Measurements from ENCODE around the gene NUCB1.
"Not testable (repeated sequence)": the region's sequence is repeated elsewhere in the genome, so short reads cannot be mapped to it uniquely, and the experiment has no call there.

The NUCB1 gene

DNA sequence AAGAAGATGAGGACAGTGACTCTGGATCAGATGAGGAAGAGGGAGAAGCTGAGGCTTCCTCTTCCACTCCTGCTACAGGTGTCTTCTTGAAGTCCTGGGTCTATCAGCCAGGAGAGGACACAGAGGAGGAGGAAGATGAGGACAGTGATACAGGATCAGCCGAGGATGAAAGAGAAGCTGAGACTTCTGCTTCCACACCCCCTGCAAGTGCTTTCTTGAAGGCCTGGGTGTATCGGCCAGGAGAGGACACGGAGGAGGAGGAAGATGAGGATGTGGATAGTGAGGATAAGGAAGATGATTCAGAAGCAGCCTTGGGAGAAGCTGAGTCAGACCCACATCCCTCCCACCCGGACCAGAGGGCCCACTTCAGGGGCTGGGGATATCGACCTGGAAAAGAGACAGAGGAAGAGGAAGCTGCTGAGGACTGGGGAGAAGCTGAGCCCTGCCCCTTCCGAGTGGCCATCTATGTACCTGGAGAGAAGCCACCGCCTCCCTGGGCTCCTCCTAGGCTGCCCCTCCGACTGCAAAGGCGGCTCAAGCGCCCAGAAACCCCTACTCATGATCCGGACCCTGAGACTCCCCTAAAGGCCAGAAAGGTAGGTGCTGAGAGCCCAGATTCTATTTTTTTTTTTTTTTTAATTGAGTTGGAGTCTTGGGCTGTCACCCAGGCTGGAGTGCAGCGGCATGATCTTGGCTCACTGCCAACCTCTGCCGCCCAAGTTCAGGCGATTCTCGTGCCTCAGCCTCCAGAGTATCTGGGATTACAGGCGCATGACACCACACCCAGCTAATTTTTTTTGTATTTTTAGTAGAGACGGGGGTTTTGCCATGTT is 25.6 kb upstream of the NUCB1 start:
- DNase-seq, result no peak

- DNase-seq, result not testable (repeated sequence)
Observed at GRCh38 chr19:48876043-48876981, 23.8 kb upstream of the NUCB1 start.

DNA sequence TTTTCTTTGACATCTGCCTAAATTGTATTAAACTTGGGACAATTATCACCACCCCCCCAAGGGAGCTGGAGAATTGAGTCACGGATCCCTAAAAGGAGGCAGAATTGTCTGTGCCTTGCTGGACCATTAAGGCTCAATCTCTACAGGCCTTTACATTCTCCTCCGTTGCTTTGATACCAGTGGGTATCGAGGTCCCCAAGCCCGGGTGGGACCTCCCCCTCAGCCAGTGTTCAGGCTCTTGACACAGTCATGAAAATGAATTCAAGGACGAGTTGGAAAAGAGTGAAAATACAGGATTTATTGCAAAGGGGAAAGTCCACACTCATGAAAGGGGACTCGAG is 22.3 kb upstream of the NUCB1 start:
- no peak for DNase-seq

GRCh38 chr19:48878196-48879024 is 21.7 kb upstream of the NUCB1 start:
- no peak for DNase-seq

DNA sequence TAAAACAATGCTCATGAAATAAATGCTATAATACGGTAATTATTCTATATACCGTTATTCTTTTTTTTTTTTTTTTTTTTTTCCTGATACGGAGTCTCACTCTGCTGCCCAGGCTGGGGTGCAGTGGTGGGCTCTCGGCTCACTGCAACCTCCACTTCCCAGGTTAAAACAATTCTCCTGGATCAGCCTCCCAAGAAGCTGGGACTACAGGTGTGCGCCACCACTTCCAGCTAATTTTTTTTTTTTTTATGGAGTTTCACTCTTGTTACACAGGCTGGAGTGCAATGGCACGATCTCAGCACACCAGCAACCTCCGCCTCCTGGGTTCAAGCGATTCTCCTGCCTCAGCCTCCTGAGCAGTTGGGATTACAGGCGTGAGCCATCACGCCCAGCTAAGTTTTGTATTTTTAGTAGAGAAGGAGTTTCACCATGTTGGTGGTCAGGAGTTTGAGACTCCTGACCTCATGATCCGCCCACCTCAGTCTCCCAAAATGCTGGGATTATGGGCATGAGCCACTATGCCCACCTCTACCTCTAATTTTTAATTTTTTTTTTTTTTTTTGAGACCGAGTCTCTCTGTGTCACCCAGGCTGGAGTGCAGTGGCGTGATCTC is 21.0 kb upstream of the NUCB1 start:
- no peak for DNase-seq

DNA sequence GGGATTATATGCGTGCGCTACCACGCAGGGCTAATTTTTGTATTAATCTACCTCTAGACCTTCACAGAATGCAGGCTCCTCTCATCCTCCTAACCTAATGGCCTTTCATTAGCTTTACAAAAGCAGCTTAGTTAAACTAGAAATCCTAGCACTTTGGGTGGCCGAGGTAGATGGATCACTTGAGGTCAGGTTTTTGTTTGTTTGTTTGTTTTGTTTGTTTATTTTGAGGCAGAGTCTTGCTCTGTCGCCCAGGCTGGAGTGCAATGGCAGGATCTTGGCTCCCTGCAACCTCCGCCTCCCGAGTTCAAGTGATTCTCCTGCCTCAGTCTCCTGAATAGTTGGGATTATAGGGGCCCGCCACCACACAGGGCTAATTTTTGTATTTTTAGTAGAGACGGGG is 20.4 kb upstream of the NUCB1 start:
- DNase-seq, result not testable (repeated sequence)

DNA sequence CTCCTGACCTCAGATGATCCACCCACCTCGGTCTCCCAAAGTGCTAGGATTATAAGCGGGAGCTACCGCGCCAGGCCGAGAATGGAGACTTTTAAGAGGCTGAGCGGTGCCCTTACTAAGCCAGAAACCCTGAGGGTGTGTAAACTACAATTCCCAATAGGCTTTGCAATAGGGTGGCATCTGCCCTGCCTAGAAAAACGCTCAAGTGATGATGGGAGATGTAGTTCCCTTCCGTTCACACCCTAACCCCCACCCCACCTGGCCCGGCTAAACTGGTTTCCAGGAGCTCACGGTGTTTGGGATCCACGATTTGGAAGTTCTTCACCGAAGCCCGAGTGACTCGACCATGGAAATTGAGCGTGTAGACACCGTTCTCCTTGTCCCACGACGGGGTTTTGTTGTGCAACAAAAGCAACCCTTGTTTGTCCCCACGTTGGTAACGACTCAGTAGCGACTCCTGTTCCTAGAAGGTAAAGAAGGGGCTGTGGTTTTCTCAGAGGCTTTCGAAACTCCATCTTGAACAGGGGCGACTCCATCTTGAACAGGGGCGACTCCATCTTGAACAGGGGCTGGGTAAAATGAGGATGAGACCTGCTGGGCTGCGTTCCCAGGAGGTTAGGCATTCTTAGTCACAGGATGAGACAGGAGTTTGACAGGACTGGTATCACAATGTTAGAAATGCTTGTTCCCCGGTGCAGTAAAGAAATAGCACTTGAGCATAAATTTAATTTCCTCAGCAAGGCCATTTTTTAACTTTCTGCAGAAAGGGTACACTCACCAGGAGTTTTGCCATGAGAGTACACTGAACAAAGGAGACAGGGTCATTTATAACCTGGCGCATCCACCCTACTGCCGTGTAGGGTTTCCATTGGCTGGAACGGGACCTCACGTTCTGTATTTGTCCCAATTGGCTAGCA is 18.1 kb upstream of the NUCB1 start:
- DNase-seq, result no peak

- no peak for DNase-seq
Observed at GRCh38 chr19:48883726-48884125, 16.4 kb upstream of the NUCB1 start.

DNA sequence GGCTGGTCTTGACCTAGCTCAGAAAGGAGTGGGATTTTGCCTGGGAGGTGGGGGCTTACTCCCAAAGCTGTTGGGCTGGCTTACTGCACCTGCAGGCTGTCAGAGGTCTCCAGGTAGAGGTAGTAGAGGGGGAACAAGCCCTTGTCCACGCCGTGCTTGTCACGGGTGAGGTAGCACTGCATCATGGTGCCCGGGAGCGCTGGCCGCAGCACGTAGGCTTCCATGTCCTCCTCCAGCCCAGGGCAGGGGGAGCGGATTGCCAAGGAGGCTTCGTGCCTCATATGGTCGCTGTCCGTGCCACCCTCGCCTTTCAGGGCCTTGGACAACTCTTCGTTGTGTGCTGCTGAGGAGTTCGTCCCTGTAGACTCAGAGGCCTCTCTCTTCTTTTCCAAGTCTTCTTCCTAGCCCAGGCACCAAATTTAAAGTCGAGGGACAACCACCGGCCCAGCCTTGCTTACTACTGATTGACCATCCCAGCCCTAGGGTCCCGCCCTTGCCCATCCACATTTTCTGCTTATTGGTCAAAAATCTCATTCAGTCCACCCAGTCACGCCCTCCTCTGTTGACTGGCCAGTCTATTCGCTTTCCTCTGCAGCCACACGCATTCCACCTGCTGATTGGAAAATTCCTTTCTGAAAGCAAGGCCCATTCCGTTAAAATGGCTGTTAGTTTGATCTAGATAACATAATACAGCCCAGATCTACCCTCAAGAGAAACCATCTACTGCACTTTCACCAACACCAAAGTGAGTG is 12.1 kb upstream of the NUCB1 start:
- no peak for DNase-seq

DNA sequence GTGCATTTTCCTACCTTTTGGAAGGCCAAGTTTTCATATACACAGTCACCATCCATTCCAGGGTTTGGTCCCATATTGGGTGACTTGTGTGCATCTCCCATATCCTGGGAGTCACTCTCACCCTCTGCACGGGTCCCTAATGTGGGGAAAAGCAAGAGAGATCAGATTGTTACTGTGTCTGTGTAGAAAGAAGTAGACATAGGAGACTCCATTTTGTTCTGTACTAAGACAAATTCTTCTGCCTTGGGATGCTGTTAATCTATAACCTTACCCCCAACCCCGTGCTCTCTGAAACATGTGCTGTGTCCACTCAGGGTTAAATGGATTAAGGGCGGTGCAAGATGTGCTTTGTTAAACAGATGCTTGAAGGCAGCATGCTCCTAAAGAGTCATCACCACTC is 10.6 kb upstream of the NUCB1 start:
- DNase-seq, result not testable (repeated sequence)

DNA sequence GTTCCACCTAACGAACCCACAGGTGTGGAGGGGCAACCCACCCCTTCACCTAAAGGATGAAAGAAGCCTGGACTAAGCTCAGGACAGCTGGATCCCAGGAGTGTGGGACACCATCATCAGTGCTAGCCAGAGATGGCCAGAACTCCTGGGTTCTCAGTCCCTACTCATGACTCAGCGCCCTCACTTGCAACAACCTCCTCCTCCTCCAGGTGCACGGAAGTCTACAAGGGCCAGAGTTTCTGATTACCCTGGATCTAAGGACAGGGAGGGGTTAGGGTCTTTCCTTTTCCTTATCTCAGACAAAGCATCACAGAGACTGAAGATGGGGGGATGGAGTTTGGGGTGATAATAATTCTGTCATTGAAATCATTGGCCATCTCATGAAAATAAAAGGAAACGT is 9.6 kb upstream of the NUCB1 start:
- DNase-seq, result no peak

- no peak for DNase-seq
Observed at GRCh38 chr19:48895226-48895625, 4.9 kb upstream of the NUCB1 start.

DNA sequence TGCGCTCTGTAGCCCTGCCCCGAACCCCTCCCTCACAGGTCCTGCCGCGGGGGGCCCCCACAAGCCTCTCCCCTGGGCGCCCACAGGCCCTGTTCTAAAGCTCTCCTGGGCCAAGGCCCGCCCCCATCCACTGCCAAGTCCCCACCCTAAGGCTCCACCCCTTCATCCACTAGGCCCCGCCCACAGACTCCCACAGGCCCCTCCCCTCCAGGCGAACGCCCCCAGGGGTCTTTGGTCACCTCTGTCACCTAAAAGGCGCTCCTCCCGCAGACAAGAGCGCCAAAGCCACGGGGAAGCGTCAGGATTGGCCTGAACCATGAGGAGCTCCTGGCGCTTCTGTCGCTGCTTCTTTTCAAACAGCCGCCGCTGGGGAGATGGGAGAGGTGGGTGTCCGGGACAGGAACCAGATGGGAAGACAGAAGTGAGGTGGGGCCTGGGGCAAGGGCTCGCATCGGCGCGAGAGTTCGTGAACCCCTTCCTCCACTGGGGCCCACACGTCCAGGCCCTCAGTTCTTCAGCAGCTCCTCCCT is 3.9 kb upstream of the NUCB1 start:
- DNase-seq, result no peak

DNA sequence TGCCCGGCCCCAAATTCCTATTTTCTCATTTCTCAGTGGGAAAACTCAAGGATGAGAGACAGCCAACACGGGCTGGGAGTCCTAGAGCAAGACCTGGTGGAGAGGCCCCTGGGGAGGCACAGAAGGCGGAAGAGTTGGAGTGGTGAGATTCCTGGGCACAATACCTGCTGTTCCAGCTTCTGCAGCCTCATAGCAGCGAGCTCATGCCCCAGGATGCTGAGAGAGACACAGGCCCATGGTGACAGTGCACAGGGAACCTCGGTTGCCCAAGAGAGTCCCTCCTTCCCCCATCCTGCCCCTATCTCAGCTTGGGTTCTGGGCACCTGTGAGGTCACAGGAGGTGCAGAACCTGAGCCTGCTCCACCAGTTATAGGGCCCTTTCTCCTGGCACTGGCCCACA is 2.9 kb upstream of the NUCB1 start:
- DNase-seq, result no peak

- DNase-seq, result not testable (repeated sequence)
Observed at GRCh38 chr19:48899386-48899749, 744 bp upstream of the NUCB1 start.

DNA sequence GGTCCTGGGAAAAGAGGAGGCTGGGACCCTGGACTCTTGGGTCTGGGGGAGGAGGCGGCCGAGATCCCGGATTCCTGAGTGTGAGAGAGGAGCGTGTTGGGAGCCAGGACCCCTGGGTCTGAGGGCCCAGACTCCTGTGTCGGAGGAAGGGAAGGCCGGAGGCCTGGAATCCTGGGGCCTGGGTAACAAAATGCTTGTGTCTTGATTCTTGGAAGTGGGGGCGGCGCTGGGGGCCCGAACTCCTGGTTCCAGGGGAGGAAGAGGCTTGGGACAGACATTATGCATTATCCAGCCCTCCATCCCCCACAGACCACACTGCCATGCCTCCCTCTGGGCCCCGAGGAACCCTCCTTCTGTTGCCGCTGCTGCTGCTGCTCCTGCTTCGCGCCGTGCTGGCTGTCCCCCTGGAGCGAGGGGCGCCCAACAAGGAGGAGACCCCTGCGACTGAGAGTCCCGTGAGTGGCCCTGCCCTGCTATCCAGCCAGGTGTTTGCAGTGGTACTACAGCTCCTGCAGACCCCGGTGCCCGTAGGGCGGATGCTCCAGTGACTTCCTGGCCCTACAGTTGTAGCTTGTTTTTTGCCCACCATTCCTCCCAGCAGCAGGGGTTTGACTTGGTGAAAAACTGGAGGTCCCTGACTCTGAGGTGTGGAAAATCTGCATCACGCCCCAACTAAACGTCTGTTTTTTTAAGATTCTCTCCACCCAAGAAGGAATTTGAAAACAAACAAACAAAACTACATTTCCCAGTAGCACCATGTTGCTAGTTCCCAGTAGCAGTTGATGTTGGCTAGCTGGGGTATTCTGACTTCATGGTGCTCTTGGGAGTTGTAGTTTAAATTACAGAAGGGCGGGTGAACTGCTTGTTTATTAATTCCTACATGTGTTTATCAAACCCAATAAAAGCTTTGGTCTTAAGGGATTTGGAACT is 630 bp downstream of the NUCB1 start:
- DNase-seq, result no peak

GRCh38 chr19:48902291-48902690 is 2.2 kb downstream of the NUCB1 start:
- not testable (repeated sequence) for DNase-seq

DNA sequence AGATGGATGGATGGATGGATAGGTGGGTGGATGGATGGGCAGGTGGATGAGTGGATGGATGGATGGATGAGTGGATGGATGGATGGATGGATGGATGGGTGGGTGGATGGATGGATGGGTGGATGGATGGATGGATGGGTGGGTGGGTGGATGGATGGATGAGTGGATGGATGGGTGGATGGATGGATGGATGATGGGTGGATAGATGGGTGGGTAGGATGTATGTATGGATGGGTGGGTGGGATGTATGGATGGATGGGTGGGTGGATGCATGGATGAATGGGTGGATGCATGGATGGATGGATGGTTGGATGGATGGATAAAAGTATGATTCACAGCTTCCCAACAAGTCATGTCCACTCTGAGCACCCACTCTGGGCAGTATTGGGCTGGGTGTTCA is 3.7 kb downstream of the NUCB1 start:
- DNase-seq, result not testable (repeated sequence)

DNA sequence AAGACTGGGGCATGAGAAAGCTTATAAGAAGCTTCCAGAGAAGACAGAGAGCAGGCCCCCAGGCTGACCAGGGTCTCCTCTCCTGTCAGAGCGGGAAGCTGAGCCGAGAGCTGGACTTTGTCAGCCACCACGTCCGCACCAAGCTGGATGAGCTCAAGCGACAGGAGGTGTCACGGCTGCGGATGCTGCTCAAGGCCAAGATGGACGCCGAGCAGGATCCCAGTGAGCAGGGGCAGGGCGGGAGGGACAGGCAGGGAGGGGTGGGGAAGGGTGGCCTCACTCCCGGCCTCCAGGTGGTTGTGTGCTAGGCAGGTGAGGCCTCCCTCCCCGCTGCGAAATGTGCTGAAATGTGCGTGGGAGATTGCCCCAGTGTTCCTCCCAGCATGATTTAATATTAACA is 5.6 kb downstream of the NUCB1 start:
- no peak for DNase-seq

Data from NCI-H2029 treated with DMSO at 0.1 percent for 48 hours (cell line).